DND-41 (cell line): ENCODE data around the gene PLEK2.

ENCODE experiments used
- ATAC-seq: fragments of 200-7000 bp; cut with Tn5 transposase; 3 replicates; pipeline ENCODE4 v1.9.1; 2021; ENCODE audit warnings: low read depth; ENCODE audit not compliant: insufficient read depth
- DNase-seq: peaks from one replicate; pipeline ENCODE4 v3.0.0-alpha.2; 2020
- H2AFZ ChIP-seq: 2 replicates; pipeline ENCODE4 v1.6.0; 2012; ENCODE audit warnings: low read depth, low read length
- H3K27ac ChIP-seq: 2 replicates; pipeline ENCODE4 v1.5.1; 2012; ENCODE audit warnings: low read length, inconsistent platforms
- H3K27me3 ChIP-seq: fragments of 200-600 bp; sonication (generic); 2 replicates; pipeline ENCODE4 v1.6.0; 2012; ENCODE audit warnings: low read length, mild to moderate bottlenecking, inconsistent platforms; ENCODE audit not compliant: insufficient read depth, poor library complexity
- H3K36me3 ChIP-seq: 2 replicates; pipeline ENCODE4 v1.5.1; 2012; ENCODE audit warnings: low read length, inconsistent platforms; ENCODE audit not compliant: insufficient read depth
- H3K4me1 ChIP-seq: 2 replicates; pipeline ENCODE4 v1.5.1; 2012; ENCODE audit warnings: mild to moderate bottlenecking, low read length; ENCODE audit not compliant: insufficient read depth
- H3K4me2 ChIP-seq: 2 replicates; pipeline ENCODE4 v1.6.0; 2012; ENCODE audit warnings: mild to moderate bottlenecking, moderate library complexity, low read length, inconsistent platforms; ENCODE audit not compliant: insufficient read depth
- H3K4me3 ChIP-seq, 2 experiments: fragments of 200-600 bp in 1 of 2; shearing (Covaris generic) in 1 of 2; 2 replicates each; pipeline ENCODE4 v1.5.1; 2012 to 2016; ENCODE audit warnings: inconsistent platforms in 2 of 2, low read length in 2 of 2, mild to moderate bottlenecking in 2 of 2, low read depth in 1 of 2, moderate library complexity in 1 of 2
- H3K79me2 ChIP-seq: 2 replicates; pipeline ENCODE4 v1.6.0; 2012; ENCODE audit warnings: low read length, inconsistent platforms; ENCODE audit not compliant: insufficient read depth
- H3K9ac ChIP-seq: 2 replicates; pipeline ENCODE4 v1.6.0; 2012; ENCODE audit warnings: low read depth, mild to moderate bottlenecking, inconsistent platforms, low read length, moderate library complexity
- H3K9me3 ChIP-seq: 2 replicates; pipeline ENCODE4 v1.5.1; 2012; ENCODE audit warnings: low read length, moderate library complexity, mild to moderate bottlenecking, inconsistent platforms; ENCODE audit not compliant: insufficient read depth, severe bottlenecking
- H4K20me1 ChIP-seq: 2 replicates; pipeline ENCODE4 v1.6.0; 2012; ENCODE audit warnings: low read length; ENCODE audit not compliant: insufficient read depth
- EZH2 ChIP-seq: IDR thresholded peaks from 3 replicates; pipeline ENCODE4 v1.6.1; 2012; ENCODE audit warnings: borderline replicate concordance, low read depth, mild to moderate bottlenecking, moderate library complexity, low read length, inconsistent platforms; ENCODE audit not compliant: severe bottlenecking
- TF ChIP-seq, protein P1 (sequence below): IDR thresholded peaks from 2 replicates; pipeline ENCODE4 v1.5.1; 2012; ENCODE audit warnings: borderline replicate concordance, low read length, moderate library complexity, mild to moderate bottlenecking; ENCODE audit not compliant: poor library complexity, severe bottlenecking; ENCODE audit errors: extremely low read depth

Gene PLEK2

DNA sequence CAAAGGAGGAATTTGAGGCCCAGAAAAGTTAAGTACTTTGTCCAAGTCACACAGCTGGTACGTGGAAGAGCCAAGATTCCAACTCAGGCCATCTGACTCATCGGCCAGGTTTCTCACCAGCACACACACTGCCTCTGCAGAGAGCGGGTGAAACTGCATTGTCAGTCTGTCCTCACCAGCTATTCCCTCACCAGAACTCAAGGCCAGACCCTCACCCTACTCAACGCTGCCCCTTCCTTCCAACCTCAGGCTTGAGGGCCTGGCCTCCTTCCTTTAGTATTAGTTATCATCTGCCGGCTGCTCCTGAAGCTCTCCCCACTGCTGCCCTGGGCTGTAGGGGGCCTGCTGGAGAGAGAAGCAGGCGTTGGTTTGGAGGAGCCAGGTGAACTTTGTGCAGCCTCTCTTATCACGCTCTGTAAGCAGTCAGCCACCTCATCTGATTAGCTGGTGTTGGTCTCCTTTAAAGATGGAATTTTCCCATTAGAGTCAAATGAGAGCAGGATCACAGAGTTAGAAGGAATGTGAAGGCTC, 16.6 kb upstream of the PLEK2 start:
- no peak overlapping the region for H2AFZ ChIP-seq
- H3K27me3 ChIP-seq = peaks cover 14% of the 10 kb centered on the region
- no peaks in the 10 kb centered on the region for H3K79me2 ChIP-seq

DNA sequence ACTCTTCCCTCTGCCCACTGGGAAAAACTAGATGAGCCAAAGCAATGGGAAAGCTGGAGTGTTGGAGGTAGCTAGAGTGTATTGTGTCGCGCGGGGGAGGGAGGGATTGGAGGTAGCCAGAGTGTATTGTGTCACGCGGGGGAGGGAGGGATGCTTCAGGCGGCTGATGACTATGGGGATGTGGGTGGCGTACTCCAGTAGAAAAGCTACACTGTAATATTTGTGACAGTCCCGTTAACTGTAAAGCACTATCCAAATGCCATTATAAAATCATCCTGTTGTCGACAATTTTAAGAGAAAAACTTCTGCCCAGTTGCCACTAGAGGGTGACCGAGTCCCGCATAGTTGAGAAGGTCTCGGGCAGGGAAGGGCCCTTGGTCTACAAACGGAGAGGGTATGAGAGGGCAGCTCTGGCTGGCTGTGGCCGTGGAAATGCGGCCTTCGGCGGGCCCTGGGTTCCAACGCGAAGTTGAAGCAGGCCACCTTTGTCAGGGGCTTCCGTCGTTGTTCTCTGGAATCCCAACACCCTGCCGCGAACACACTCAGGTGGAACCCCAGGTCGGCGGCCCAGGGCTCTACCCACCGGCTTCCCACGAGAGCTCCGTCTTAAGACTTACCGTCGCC, 15.1 kb upstream of the PLEK2 start:
- Histone ChIP-seq H3K27ac (no peak overlapping the region), H3K79me2 (no peaks in the 10 kb centered on the region), H3K9me3 (no peaks in the 10 kb centered on the region), H3K9ac (no peak overlapping the region), H3K36me3 (no peaks in the 10 kb centered on the region), H3K4me1 (peaks cover 3% of the 10 kb centered on the region), H3K4me3 (no peak overlapping the region), H3K27me3 (peaks cover 14% of the 10 kb centered on the region), H4K20me1 (no peaks in the 10 kb centered on the region), H2AFZ (no peak overlapping the region), H3K4me2 (no peak overlapping the region)
- peak; percentile 76 for DNase-seq
- ATAC-seq = peak; percentile 91
- no peak for TF ChIP-seq EZH2
- TF ChIP-seq, protein P1, sequence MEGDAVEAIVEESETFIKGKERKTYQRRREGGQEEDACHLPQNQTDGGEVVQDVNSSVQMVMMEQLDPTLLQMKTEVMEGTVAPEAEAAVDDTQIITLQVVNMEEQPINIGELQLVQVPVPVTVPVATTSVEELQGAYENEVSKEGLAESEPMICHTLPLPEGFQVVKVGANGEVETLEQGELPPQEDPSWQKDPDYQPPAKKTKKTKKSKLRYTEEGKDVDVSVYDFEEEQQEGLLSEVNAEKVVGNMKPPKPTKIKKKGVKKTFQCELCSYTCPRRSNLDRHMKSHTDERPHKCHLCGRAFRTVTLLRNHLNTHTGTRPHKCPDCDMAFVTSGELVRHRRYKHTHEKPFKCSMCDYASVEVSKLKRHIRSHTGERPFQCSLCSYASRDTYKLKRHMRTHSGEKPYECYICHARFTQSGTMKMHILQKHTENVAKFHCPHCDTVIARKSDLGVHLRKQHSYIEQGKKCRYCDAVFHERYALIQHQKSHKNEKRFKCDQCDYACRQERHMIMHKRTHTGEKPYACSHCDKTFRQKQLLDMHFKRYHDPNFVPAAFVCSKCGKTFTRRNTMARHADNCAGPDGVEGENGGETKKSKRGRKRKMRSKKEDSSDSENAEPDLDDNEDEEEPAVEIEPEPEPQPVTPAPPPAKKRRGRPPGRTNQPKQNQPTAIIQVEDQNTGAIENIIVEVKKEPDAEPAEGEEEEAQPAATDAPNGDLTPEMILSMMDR = peak; percentile 90

More for the DNA sequence above, 16.6 kb upstream of the PLEK2 start:
- Histone ChIP-seq H3K9me3 (no peaks in the 10 kb centered on the region), H3K9ac (no peak overlapping the region), H3K4me2 (no peak overlapping the region), H3K4me1 (peaks cover 3% of the 10 kb centered on the region), H4K20me1 (no peaks in the 10 kb centered on the region), H3K4me3 (no peak overlapping the region), H3K27ac (no peak overlapping the region), H3K36me3 (no peaks in the 10 kb centered on the region)
- no peak for DNase-seq
- no peak for ATAC-seq
- TF ChIP-seq, protein P1 = no peak
- TF ChIP-seq EZH2 = no peak

DNA sequence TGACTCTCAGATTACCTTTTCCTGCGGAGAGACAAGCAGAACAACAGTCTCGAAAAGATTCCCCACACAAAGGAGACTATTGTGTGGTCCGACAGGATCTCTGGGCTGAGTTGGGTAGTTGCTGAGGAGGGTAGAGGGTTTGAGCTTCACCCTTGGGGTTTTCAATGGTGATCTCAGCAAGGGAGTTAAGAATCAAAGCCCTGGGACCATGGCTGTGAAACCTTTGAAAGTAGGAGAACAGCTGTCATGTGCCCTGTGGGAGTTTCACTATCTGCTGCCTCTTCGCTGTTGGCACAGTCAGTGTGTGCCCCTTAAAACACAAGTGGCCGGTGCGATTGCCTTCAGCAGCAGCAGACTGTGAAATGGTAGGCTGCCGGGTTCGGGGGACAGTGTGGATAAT, 14.2 kb upstream of the PLEK2 start:
- Histone ChIP-seq H4K20me1 (no peaks in the 10 kb centered on the region), H3K79me2 (no peaks in the 10 kb centered on the region), H3K4me3 (no peak overlapping the region), H3K4me1 (peaks cover 3% of the 10 kb centered on the region), H3K27ac (no peak overlapping the region), H3K4me2 (no peak overlapping the region), H3K9ac (no peak overlapping the region), H3K9me3 (no peaks in the 10 kb centered on the region), H3K27me3 (peaks cover 14% of the 10 kb centered on the region), H3K36me3 (no peaks in the 10 kb centered on the region), H2AFZ (no peak overlapping the region)
- TF ChIP-seq, protein P1 = no peak
- no peak for TF ChIP-seq EZH2
- DNase-seq = no peak
- ATAC-seq = no peak

DNA sequence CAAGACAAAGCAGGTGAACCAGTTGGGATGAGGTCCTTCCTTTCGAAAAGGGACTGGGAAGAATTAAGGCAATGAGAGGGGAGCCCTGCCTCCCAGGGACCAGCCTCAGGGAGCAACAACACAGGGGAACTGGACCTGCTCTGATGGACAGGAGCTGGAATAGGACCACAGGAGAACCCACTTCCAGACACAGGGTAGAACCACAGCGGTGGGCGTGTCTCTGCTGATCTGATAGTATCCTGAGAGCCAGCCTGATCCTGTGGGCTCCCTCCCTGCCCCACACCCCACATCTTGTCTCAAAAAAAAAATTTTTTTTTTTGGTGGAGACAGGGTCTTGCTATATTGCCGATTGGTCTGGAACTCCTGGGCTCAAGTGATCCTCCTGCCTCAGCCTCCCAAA, 13.6 kb upstream of the PLEK2 start:
- no peaks in the 10 kb centered on the region for H3K9me3 ChIP-seq
- peaks cover 3% of the 10 kb centered on the region for H3K4me1 ChIP-seq
- no peaks in the 10 kb centered on the region for H3K79me2 ChIP-seq
- ATAC-seq = no peak
- no peak overlapping the region for H3K27ac ChIP-seq
- H3K4me3 ChIP-seq = no peak overlapping the region
- H3K36me3 ChIP-seq = no peaks in the 10 kb centered on the region
- no peak for TF ChIP-seq EZH2
- no peak overlapping the region for H3K4me2 ChIP-seq
- peaks cover 14% of the 10 kb centered on the region for H3K27me3 ChIP-seq
- no peak overlapping the region for H3K9ac ChIP-seq
- H2AFZ ChIP-seq = no peak overlapping the region
- no peak for DNase-seq
- no peaks in the 10 kb centered on the region for H4K20me1 ChIP-seq
